ENCODE results near the gene PTGDS.

- TF ChIP-seq CTCF (IDR thresholded peaks at IDR 0.05) (no peak), POLR2A (IDR thresholded peaks at IDR 0.05) (peak in 1 of 2 donors; percentile 17)
These were observed 33.1 kb upstream of the PTGDS start for GRCh38 chr9:136944212-136944518.
